CD4-positive, alpha-beta T cell treated with Interleukin-2 at 100 ng/mL for 4 hours (primary cell): Measurements from ENCODE around the gene LRRFIP2.

ENCODE experiments used
- DNase-seq: peaks from one replicate; pipeline ENCODE4 v3.0.0-alpha.2; 2020; ENCODE audit warnings: low spot score

The LRRFIP2 gene

DNA sequence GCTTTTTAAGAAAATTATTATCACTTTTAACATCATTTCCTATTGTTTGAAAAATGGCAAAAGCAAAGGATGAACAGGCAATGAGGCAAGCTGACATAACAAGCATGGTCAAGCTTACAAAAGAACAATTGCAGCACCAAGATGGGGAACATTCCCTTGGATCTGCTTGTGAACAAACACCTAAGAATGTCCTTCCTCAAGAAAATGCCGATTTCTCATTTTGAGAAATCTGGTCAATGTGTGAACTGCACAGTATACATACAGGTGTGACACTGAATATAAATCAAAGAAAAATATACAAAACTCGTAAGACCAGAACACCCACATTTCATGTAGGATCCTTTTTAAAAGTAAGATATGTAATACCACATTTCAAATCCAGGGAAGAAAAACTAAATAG, 58.9 kb downstream of the LRRFIP2 start:
- DNase-seq, result no peak

DNA sequence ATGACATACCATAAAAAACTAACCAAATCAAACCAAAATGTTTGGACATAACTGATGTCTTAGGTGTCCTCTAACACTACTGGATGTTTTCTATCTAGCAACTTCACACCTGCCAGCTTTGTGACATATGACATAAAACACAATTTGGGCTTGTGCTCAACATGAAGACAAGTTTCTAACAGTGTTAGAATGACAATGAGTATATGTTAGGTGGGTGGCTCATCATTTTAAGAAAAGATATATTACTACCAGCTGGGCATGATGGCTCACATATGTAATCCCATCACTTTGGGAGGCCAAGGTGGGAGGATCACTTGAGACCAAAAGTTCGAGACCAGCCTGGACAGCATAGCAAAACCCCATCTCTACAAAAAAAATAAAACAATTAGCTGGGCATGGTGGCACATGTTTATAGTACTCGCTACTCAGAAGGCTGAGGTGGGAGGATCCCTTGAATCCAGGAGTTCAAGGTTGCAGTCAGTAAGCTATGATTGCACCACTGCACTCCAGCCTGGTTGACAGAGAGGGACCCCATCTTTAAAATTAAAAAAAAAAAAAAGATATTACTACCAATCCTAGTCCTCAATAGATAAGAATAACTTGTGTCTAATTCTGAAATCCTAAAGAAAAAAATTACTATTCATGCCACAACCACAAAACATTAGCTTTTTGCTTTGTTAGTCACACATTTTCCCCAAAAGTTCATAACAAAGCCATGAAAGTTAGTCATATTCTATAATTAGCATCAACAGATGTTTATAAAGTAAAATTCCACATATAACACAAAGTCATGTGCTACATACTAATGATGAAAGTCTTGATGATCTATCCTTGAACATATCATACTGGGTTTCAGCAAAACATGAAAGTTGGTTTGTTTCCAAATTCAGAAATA, 59.9 kb downstream of the LRRFIP2 start:
- DNase-seq, result no peak

- DNase-seq, result no peak
Measured at GRCh38 chr3:37112987-37113386, 61.4 kb downstream of the LRRFIP2 start.

GRCh38 chr3:37111199-37111598, 63.2 kb downstream of the LRRFIP2 start:
- no peak for DNase-seq

- no peak for DNase-seq
Measured at GRCh38 chr3:37107846-37108245, 66.5 kb downstream of the LRRFIP2 start.

DNA sequence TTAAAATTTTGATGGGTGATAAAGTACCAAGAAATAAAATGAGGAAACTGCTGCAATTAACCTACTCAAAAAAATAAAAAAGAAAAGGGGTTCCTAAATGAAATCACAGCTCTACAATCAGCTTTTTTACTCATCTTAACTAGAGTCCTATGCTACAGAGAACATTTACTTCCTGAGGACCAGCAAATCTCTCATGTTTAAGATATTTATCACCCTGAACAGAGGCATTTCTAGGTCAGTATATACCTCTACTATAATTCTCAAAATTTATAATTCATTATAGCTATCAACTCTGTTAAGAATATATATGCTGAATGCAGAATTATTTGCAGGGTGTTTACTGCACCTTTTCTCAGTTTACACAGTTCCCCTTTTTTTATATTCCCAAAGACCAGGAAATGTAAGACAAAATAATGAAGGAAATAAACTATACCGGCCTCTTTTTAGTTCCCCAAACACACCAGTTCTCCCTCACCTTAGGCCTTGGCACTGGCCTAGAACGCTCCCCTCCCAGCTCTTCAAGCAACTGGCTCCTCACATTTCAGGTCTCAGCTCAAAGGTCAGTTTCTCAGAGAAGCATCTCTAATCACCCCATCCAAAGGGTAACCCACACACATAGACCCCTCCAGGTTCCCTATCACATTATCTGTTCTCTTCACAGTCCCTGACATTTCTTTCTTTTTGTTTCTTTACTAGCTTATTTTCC, 71.1 kb downstream of the LRRFIP2 start:
- no peak for DNase-seq

GRCh38 chr3:37100411-37100810, 74.0 kb downstream of the LRRFIP2 start:
- no peak for DNase-seq

GRCh38 chr3:37099469-37099868, 74.9 kb downstream of the LRRFIP2 start:
- DNase-seq, result no peak

DNA sequence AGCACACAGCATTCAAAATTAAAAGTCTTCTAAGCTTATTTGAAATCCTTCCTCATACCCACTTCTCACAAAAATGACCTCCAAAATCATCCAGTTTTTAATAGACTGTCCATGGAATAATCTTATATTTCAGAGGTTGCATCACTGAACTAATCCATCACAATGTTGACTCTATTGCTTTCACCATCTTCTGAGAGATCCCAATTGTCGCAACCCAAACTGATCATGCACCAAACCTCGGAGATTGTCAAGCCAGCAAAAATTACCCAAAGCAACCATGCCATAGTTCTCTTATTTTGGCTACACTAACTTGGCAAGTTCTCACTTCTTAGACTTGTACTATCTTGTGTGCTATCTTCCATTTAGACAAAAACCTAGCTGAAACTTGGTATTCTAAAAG, 75.5 kb downstream of the LRRFIP2 start:
- DNase-seq, result no peak

DNA sequence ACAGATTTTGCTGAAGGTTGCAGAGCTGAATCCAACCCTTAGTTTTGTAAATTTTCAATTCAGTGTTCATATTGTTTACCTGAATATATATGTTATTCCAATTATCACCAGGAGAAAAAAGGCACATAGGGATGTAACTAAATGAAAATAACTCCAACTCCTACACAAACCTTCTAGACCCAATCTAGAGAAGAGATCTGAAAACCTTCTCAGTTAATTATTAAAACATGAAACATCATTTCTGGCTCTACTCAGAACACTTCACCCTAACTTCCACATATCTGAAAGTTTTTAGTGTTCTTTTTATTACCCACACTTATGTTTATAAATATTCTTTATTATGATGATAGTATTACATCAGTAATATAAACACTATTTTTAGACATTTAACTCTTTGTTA, 76.6 kb downstream of the LRRFIP2 start:
- DNase-seq, result no peak

DNA sequence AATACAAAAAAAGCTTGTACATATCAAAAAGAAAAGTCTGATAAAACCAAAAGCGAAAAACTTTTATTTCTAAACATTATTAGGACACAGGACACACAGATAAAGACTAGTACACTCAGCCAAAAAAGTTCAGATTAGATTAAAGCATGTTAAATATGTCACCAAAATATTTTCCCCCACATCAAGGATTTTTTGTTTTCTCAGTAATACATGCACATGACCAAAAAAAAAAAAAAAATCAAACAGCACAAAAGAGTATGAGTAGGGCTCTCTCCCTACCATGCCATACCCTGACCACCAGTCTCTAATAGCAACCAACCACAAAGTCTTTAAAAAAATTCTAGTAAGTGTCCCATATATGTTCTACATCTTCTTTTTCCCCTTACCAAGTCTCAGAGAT, 77.4 kb downstream of the LRRFIP2 start:
- no peak for DNase-seq

DNA sequence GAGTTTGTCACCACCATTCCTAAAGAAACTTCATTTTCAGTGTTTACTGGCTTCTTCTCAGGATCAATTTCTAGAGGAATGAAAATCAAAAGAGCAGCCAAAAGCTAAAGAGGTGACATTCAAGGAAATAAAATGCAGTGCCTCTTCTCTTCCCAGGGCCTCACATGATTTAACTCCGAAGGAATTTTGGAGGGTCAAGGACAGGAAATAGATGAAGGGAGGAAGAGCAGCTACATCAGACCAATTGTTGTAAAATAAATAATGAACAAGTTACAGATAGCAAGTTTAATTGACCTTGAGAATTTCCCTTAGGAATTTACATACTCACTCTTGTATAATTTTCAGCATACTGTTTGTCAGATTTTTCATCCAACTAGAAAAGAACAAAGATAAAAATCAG, 78.1 kb downstream of the LRRFIP2 start:
- DNase-seq, result no peak

- no peak for DNase-seq
Measured at GRCh38 chr3:37094636-37095035, 79.7 kb downstream of the LRRFIP2 start.

- no peak for DNase-seq
Measured at GRCh38 chr3:37093481-37093880, 80.9 kb downstream of the LRRFIP2 start.

DNA sequence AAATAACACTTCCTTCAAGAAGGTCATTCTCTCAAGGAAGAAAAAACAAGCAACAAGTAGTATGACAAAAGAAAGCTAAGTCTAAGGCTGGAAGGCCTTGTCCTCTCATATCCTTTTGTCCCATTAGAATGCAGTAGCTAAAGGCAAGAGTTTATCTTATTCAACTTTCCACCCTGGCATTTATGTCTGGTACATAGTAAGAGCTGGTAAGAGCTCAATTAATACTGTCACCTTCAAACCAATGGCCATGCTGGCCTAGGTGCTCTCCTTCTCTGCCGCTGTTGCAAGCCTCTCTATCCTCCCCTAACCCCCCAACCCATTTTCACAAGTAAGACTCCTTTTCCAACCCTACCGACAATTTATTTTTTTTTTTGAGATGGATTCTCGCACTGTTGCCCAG, 81.9 kb downstream of the LRRFIP2 start:
- DNase-seq, result no peak

GRCh38 chr3:37087870-37088269, 86.5 kb downstream of the LRRFIP2 start:
- DNase-seq, result no peak

DNA sequence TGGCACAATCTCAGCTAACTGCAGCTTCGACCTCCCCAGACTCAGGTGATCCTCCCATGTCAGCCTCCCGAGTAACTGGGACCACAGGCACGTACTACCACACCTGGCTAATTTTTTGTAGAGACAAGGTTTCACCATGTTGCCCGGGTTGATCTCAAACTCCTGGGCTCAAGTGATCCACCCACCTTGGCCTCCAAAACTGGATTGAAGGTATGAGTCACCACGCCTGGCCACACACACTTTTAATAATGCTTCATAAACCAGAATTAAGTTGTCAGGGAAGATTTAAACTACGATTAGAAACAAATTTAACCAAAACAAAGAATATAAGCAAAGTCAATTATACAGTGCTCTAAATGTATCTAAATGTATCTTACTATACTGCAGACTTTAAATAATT, 87.5 kb downstream of the LRRFIP2 start:
- DNase-seq, result no peak

DNA sequence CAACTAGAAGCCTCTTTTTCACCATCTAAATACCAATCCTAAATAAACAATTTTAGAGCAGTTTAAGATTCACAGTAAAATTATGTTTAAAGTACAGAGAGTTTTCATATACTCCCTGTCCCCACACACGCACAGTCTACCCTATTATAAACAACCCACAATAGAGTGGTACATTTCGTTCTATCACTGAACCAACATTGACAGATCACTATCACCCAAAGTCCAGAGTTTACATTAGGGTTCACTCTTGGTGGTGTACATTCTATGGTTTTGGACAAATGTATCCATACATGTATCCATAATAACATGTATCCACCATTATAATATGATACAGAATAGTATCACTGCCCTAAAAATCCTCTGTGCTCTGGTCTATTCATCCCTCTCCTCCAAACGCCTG, 92.1 kb downstream of the LRRFIP2 start:
- no peak for DNase-seq

DNA sequence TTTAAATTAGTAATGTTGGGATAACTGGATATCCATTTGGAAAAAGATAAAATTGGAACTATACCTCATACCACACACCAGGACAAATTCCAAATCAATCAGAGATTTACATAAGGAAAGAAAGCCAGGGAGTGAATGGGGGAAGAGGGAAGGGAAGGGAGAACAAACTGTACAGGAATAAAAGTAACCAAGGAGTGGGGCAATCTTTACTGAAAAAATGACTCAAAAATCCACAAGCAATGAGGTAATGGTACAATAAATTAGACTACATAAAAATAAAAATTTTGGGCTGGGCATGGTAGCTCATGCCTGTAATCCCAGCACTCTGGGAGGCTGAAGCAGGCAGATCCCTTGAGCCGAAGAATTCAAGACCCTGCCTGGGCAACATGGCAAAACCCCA, 98.4 kb downstream of the LRRFIP2 start:
- DNase-seq, result no peak

DNA sequence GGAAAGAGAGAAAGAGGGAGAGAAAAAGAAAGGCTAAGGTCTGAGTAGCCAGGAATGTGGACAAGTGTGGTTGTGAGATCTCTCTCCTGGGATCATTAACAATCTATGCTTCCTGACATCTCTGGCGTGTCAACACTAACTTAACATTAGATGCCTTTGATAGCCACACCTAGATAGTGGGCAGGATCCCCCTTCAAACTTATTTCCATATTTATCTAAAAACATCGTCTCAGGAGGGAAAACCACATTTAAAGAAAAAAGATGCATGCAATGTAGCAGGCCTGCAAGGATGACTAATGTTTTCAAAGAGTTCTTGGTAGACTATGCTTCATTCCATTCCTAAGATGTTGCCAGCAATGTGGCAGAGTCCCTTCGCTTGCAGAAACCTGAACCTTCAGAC, 100.2 kb downstream of the LRRFIP2 start:
- no peak for DNase-seq

GRCh38 chr3:37072892-37073291, 101.5 kb downstream of the LRRFIP2 start:
- no peak for DNase-seq

DNA sequence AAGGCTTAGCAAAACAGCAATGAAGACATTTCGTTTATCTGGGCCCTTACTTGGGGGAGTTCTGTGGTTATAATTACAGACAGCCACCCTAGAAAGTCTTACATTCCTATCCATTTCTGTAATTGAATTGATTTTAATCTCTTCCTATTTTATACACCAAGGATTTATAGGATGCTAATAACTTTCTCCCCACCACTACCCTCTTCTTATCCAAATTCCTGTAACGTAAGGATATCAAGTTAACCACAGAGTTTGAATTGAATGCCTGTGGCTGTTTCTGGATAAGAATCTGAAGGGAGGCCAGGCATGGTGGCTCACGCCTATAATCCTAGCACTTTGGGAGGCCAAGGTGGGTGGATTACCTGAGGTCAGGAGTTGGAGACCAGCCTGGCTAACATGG, 102.5 kb downstream of the LRRFIP2 start:
- DNase-seq, result no peak

- no peak for DNase-seq
Measured at GRCh38 chr3:37068031-37068430, 106.4 kb downstream of the LRRFIP2 start.

GRCh38 chr3:37067577-37067976, 106.8 kb downstream of the LRRFIP2 start:
- DNase-seq, result no peak
